Measurements from ENCODE around the gene HAGH. TPM values are rescaled to one million over a fixed set of nuclear protein-coding genes. Genes with fewer than 3 reads are reported as not detected.

Gene HAGH
- total and polyA plus RNA-seq, 9 of the 15 experiments (the other 6 are each of a cell fraction or from before 2014, with no cell fraction given), result 0.46 to 35.1 (median 16.8) TPM

DNA sequence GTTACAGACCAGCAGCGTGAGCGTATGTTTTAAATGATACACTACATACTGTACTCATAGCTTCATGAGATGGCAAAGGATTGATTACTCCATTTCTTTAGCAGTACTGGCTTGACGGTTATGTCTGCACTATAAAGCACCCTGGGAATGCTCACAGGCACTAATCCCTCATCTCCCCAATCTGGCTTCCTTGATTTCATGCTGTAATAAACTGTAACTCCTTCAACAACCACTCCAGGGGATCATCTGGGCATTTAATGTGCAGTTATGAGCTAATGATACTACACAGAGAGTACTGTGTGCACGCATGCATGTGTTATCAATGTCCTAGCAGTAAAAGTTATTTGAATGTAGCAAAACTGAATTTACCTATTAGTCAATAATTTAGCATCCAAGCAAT, 25.2 kb upstream of the HAGH start:
- H3K9me1 ChIP-seq (ENCODE audit: control insufficient read depth, insufficient read depth, low read length), result peaks cover 4% of the 10 kb centered on the region
- peaks cover 60% of the 10 kb centered on the region for H3K36me3 ChIP-seq (ENCODE audit: control insufficient read depth, insufficient read depth, low read length)
- H3K79me2 ChIP-seq (ENCODE audit: control insufficient read depth, insufficient read depth, low read length), result no peaks in the 10 kb centered on the region
- H3K4me1 ChIP-seq (replicated peaks in 1 of 2; ENCODE audit: control insufficient read depth in 2 of 2, insufficient read depth in 2 of 2, low read length in 2 of 2), result no peaks in the 10 kb centered on the region
- FAIRE-seq (no peak), DNase-seq (ENCODE audit: extremely low read depth in 1 of 4, low spot score in 3 of 4) (no peak), ATAC-seq (no peak)
- no TSS peak for BruUV-seq (replicated peaks)
- 67% methylated on average over 4 of the region's 4 CpGs for WGBS (ENCODE audit: insufficient coverage, low coverage, missing lambda C conversion rate)
- no peak for TF ChIP-seq RBBP5 (IDR thresholded peaks at IDR 0.05; ENCODE audit: borderline replicate concordance, insufficient read depth, low read length, poor library complexity, severe bottlenecking)
- H2AFZ ChIP-seq (ENCODE audit: low read depth, low read length), result no peak overlapping the region
- no peak overlapping the region; a peak in 1 of 4 replicates for H3K9ac ChIP-seq (ENCODE audit: insufficient read depth in 1 of 2, low read depth in 2 of 2, low read length in 2 of 2)
- H3K4me2 ChIP-seq (ENCODE audit: insufficient read depth, low read length), result no peak overlapping the region
- in situ Hi-C loops (cut with MboI), result no loop called here
- no peak overlapping the region for H3K4me3 ChIP-seq
- intact Hi-C loops (cut with micrococcal nuclease), result no loop called here
- H3K9me3 ChIP-seq (replicated peaks; ENCODE audit: control insufficient read depth, insufficient read depth, low read depth, low read length), result no peaks in the 10 kb centered on the region
- CTCF ChIA-PET (ENCODE audit: low intra/inter-chr PET ratio), result no interaction called here
- POLR2A ChIA-PET, result no interaction called here
- no peak overlapping the region for H3K27ac ChIP-seq (ENCODE audit: extremely low read depth, low read depth, low read length)
- H3K27me3 ChIP-seq (ENCODE audit: control insufficient read depth in 2 of 2, insufficient read depth in 2 of 2, low read length in 2 of 2), result no peaks in the 10 kb centered on the region
- no peaks in the 10 kb centered on the region for H4K20me1 ChIP-seq (replicated peaks; ENCODE audit: control insufficient read depth, insufficient read depth, low read length)

DNA sequence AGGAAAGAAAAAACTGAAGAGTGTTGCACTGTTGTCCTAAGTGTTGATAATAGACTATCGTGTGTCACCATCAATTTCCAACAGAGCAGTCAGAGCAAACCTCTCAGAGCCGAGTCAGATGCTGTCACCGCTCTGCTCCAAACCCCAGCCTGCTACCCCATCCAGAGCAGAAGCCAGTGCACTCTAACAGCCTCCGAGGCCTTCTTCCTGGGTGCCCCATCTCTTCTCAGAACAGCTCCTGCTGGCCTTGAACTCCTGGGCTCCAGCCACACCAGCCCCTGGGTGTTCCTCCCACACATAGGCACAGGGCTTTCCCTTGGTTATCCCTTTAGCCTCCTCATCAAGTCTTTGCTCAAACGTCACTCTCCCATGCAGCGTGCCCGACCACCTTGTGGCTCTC, 24.4 kb upstream of the HAGH start:
- Histone ChIP-seq H4K20me1 (replicated peaks; ENCODE audit: control insufficient read depth, insufficient read depth, low read length) (no peaks in the 10 kb centered on the region), H3K9me1 (ENCODE audit: control insufficient read depth, insufficient read depth, low read length) (peaks cover 4% of the 10 kb centered on the region), H3K9me3 (replicated peaks; ENCODE audit: control insufficient read depth, insufficient read depth, low read depth, low read length) (no peaks in the 10 kb centered on the region), H2AFZ (ENCODE audit: low read depth, low read length) (no peak overlapping the region), H3K27ac (ENCODE audit: extremely low read depth, low read depth, low read length) (no peak overlapping the region), H3K4me3 (no peak overlapping the region), H3K9ac (ENCODE audit: insufficient read depth in 1 of 2, low read depth in 2 of 2, low read length in 2 of 2) (peak overlapping the region in 1 of 2 experiments; percentile 68; a peak in 2 of 4 replicates), H3K36me3 (ENCODE audit: control insufficient read depth, insufficient read depth, low read length) (peaks cover 65% of the 10 kb centered on the region), H3K4me1 (replicated peaks in 1 of 2; ENCODE audit: control insufficient read depth in 2 of 2, insufficient read depth in 2 of 2, low read length in 2 of 2) (no peaks in the 10 kb centered on the region; a peak in 1 of 5 replicates), H3K79me2 (ENCODE audit: control insufficient read depth, insufficient read depth, low read length) (no peaks in the 10 kb centered on the region), H3K4me2 (ENCODE audit: insufficient read depth, low read length) (no peak overlapping the region), H3K27me3 (ENCODE audit: control insufficient read depth in 2 of 2, insufficient read depth in 2 of 2, low read length in 2 of 2) (no peaks in the 10 kb centered on the region)
- CTCF ChIA-PET (ENCODE audit: low intra/inter-chr PET ratio), result no interaction called here
- no peak for FAIRE-seq
- TF ChIP-seq KDM5B (IDR thresholded peaks at IDR 0.05; ENCODE audit: insufficient replicate concordance, low read depth, low read length) (no peak), OTX1 (CRISPR knock-in tag; IDR thresholded peaks at IDR 0.05) (no peak), ZNF239 (CRISPR knock-in tag; IDR thresholded peaks at IDR 0.05) (no peak), SREBF1 (IDR thresholded peaks at IDR 0.05; ENCODE audit: borderline replicate concordance, low read depth, low read length) (no peak), ZKSCAN3 (CRISPR knock-in tag; IDR thresholded peaks at IDR 0.05) (no peak), NR2C2 (CRISPR knock-in tag; IDR thresholded peaks at IDR 0.05) (no peak), NR2C2 (tag; IDR thresholded peaks at IDR 0.05) (no peak), CBX5 (IDR thresholded peaks at IDR 0.05; ENCODE audit: borderline replicate concordance, low read depth) (no peak)
- TF ChIP-seq, protein P1, sequence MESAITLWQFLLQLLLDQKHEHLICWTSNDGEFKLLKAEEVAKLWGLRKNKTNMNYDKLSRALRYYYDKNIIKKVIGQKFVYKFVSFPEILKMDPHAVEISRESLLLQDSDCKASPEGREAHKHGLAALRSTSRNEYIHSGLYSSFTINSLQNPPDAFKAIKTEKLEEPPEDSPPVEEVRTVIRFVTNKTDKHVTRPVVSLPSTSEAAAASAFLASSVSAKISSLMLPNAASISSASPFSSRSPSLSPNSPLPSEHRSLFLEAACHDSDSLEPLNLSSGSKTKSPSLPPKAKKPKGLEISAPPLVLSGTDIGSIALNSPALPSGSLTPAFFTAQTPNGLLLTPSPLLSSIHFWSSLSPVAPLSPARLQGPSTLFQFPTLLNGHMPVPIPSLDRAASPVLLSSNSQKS (CRISPR knock-in tag; IDR thresholded peaks at IDR 0.05), result no peak
- TF ChIP-seq, protein P2, sequence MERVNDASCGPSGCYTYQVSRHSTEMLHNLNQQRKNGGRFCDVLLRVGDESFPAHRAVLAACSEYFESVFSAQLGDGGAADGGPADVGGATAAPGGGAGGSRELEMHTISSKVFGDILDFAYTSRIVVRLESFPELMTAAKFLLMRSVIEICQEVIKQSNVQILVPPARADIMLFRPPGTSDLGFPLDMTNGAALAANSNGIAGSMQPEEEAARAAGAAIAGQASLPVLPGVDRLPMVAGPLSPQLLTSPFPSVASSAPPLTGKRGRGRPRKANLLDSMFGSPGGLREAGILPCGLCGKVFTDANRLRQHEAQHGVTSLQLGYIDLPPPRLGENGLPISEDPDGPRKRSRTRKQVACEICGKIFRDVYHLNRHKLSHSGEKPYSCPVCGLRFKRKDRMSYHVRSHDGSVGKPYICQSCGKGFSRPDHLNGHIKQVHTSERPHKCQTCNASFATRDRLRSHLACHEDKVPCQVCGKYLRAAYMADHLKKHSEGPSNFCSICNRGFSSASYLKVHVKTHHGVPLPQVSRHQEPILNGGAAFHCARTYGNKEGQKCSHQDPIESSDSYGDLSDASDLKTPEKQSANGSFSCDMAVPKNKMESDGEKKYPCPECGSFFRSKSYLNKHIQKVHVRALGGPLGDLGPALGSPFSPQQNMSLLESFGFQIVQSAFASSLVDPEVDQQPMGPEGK (CRISPR knock-in tag; IDR thresholded peaks at IDR 0.05; ENCODE audit: borderline replicate concordance), result no peak
- no peak for DNase-seq (ENCODE audit: extremely low read depth in 1 of 4, low spot score in 3 of 4)
- no TSS peak for BruUV-seq (replicated peaks)
- intact Hi-C loops (cut with micrococcal nuclease) (no loop called here), in situ Hi-C loops (cut with MboI) (no loop called here)
- ATAC-seq, result no peak
- 94% methylated on average over 6 of the region's 7 CpGs for WGBS (ENCODE audit: insufficient coverage, low coverage, missing lambda C conversion rate)
- POLR2A ChIA-PET, result interaction anchor here (0.6 kb wide), 1 partner anchor 472 kb away, joined by 3 read pairs; no protein-coding TSS in a partner anchor

Measured in K562 (cell line).